Uterus (tissue), 2 donors: ENCODE data around the gene ADAMTS4.

Experiments used
- CTCF ChIP-seq, 4 experiments: fragments of 200-600 bp in 2 of 4; fragments of 450-650 bp in 2 of 4; sonication (generic) in 2 of 4; IDR thresholded peaks; one replicate each; pipeline ENCODE4 v1.5.1; 2016 to 2019; ENCODE audit warnings: antibody characterized with exemption in 4 of 4, mild to moderate bottlenecking in 2 of 4, moderate library complexity in 1 of 4
- POLR2A ChIP-seq, 2 donors: fragments of 450-650 bp; IDR thresholded peaks; one replicate each; pipeline ENCODE4 v1.6.1; 2016; ENCODE audit warnings: antibody characterized with exemption in 2 of 2, mild to moderate bottlenecking in 1 of 2, moderate library complexity in 1 of 2

GRCh38 chr1:161226759-161227158, 27.9 kb upstream of the ADAMTS4 start:
- TF ChIP-seq POLR2A (IDR thresholded peaks at IDR 0.05) (no peak), CTCF (IDR thresholded peaks at IDR 0.05) (no peak)
